Measurements from ENCODE around the gene PLEKHA1.

The PLEKHA1 gene

GRCh38 chr10:122422266-122422989, 47.9 kb downstream of the PLEKHA1 start:
- DNase-seq (ENCODE audit: low spot score): no peak

GRCh38 chr10:122424059-122424458, 49.6 kb downstream of the PLEKHA1 start:
- no peak for DNase-seq (ENCODE audit: low spot score)

- no peak for DNase-seq (ENCODE audit: low spot score)
These were observed 52.3 kb downstream of the PLEKHA1 start for GRCh38 chr10:122426829-122427228.

DNA sequence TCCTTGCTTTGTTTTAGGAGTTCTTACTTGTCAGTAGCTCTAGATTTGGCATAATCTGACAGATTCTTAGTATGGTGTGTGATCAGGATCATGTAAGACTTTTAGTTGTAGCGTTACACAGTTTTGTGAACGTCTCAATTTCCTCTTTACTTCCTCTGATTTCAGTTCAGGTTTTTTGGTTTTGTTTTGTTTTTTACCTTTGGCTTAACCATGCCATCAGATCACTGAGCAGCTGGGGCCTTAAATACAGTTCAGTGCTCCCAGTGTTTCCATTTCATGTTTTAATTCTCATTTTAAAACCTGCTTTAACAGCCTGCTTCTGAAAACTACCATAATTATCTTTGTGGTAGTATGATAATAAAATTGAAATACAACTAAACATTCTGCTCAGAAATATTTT, 52.8 kb downstream of the PLEKHA1 start:
- DNase-seq (ENCODE audit: low spot score): no peak

- peak; percentile 62 for DNase-seq (ENCODE audit: low spot score)
These were observed 60.8 kb downstream of the PLEKHA1 start for GRCh38 chr10:122435212-122435827.

DNA sequence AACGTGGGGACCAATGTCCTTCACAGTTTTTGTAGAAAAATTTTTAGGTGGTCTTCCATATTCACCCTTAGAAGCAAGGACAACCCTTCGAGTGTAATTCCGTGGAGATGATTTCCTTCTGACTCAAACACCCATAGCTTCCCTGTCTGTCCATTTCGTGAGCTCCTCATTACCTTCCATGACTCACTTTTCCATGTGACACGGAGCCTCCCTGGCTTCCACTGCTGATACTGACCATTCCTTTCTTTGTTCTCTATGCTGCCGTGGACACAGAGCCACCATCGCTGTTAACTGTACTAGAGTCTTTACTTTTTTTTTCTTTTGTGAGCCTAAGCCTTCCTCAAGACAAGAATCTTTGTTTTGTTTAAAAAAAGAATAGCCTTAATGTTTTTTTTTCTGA, 67.5 kb downstream of the PLEKHA1 start:
- DNase-seq (ENCODE audit: low spot score): peak; percentile 61

- no peak for DNase-seq (ENCODE audit: low spot score)
These were observed 71.0 kb downstream of the PLEKHA1 start for GRCh38 chr10:122445469-122445868.

DNA sequence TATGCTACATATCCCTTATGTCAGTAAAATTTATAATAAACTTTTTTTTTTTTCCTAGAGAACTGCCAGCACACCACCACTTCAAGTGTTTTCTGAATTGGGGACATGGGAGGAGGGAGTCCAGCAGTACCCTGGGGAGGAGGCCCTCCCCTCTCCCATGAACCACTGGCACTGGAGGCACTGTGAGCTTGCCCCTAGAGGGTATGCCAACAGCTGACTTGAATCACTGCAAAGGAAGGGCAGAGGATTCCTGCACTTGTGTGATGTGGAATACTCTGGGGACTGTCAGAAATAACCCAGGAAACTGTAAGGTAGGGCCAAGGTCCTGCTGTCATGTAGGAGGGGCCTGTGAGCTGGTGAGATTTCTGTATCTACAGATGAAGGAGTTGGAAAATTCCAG, 71.4 kb downstream of the PLEKHA1 start:
- no peak for DNase-seq (ENCODE audit: low spot score)

DNA sequence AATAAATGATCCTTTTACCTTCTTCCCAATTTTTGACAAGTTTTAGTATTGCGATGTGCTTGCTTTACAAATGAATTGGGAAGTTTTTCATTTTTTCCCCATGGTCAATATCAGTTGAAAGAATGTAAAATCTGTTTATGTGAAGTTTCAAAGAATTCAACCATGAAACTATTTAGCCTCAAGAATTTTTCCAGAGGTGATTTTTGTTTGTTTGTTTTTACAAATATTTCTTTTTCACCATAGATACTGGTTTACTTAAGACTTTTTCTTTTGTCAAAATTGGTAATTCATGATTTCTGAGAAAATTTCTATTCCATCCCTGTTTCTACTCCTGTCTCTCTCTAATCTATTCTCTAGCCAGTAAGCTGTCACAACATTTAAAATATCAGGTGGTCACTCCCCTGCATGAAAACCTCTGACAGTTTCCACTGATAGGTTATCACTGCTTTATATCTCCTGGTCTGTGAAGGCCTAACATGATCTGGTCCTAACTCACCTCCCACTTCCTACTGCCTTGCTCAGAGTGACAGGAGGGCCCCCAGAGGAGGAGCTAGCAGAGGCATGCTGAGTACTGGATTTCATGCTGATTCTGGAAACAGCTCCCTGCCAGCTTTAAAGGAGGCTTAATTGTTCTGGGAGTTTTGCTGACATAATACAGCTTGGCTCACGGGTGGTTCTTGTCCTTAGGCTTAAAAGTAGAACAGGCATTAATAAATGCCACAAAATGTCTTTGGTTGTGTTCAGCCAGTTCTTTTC, 72.3 kb downstream of the PLEKHA1 start:
- no peak for DNase-seq (ENCODE audit: low spot score)

DNA sequence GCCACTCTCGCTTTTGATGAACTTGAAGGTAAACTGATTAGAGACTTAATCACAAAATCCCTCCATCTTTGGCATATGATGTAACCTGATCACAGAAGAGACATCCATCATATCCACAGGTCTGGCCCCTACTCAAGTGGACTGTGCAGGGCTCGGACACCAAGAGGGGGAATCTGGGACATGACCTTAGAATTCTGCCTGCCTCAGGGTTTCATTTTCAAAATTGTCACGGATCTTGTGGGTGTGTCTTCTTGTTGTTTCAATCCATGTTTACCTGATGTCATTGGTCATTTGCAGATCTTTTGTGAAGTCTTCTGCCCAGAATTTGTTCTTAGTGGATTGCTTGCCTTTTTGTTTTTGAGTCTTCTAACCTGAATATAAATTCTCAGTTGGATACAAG, 74.1 kb downstream of the PLEKHA1 start:
- no peak for DNase-seq (ENCODE audit: low spot score)

DNA sequence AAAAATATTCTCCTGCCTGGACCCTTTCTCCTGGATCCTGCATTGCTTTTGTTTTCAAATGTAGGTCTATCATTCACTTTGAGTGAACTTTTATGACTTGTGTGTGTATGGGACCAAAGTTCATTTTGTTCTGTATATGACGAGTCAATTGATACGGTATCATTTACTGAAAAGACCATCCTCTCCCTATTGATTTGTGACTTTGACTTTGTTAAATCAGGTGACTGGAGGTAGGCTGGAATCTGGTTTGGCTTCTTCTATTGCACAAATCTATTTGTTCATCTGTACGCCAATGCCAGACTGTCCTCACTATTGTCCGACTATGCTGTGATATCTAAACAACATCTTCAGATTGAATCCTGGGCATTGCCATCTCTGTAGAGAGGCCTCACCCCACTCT, 74.6 kb downstream of the PLEKHA1 start:
- DNase-seq (ENCODE audit: low spot score): no peak

DNA sequence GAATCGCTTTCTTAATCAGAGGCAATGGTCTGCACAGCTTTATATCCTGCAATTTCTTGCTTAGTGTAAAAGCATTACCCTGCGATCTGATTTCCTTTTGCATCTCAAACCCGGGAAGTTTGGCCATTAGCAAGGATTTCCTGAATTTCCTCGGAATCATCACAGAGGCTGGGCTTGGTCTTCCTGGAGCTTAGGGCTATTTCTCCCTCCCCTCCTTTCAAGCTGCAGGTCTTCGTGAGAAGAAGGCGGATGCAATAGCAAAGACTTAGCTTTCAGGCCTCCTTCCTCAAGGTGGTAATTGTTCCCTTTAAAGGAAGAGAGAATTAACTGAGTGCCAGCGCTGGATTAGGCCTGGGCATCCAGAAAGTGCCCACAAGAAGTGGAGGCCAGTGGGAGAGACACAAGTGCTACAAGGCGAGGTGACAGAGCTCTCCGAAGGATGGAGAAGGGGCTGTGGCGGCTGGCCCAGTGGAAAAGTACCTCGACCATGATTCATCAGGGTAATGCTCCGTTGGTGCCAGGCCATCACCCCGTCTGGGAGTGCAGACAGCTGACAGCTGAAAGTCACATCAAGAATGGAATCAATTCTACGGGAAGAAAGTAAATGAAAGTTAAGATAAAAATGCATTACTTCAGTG, 76.0 kb downstream of the PLEKHA1 start:
- DNase-seq (ENCODE audit: low spot score): no peak

GRCh38 chr10:122454071-122454470, 79.6 kb downstream of the PLEKHA1 start:
- DNase-seq (ENCODE audit: low spot score): no peak

DNA sequence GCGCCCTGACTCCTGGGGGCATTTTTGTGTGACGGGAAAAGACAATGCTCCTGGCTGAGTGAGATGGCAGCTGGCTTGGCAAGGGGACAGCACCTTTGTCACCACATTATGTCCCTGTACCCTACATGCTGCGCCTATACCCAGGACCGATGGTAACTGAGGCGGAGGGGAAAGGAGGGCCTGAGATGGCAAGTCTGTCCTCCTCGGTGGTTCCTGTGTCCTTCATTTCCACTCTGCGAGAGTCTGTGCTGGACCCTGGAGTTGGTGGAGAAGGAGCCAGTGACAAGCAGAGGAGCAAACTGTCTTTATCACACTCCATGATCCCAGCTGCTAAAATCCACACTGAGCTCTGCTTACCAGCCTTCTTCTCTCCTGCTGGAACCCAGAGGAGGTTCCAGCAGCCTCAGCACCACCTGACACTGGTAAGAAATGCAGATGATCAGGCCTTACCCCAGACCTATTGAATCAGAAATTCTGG, 80.1 kb downstream of the PLEKHA1 start, which contains the start of gene ARMS2:
Gene ARMS2 (plus strand): TSS at position 51 of the 478 bp plus-strand sequence. CDS start 75 bp downstream, at position 126.
- no peak for DNase-seq (ENCODE audit: low spot score)

- no peak for DNase-seq (ENCODE audit: low spot score)
These were observed 81.0 kb downstream of the PLEKHA1 start for GRCh38 chr10:122455376-122456079.

DNA sequence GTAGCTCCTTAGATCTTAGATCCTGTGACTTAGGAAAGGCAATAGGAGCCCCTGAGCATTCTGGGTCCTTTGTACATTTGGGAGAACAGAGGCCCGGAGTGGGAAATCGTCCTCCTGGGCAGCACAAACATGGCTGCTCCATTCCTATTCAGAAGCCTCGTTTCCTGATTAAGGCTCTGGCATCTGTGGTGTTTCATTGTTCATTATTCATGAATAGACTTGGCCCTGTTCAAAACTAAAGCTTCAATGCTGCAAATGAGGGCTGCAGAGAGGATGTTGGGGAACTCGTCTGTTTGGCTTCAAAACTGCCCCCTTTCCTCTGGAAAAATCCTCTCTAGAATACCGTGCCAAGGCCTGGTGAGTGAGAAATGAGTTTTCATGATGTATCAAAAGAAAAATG, 83.4 kb downstream of the PLEKHA1 start:
- DNase-seq (ENCODE audit: low spot score): no peak

DNA sequence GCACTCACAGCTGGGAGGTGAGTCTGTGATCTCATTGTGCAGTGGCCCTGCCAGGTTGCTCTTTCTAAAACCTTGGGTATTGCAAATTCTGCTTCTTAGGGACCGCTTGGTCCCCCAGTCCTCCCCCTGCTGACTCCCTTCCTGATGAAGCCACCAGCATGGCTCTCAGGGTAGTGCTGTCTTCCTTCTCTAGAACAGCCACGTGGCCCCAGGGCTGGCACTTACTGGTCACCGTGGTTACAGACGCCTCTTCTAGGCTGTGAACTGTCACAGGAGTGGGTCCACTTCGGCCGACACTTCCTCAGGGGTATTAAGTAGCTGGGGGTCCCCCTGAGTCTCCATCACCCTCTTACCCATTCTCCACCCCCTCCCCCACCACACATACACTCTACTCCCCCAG, 84.2 kb downstream of the PLEKHA1 start:
- DNase-seq (ENCODE audit: low spot score): no peak

DNA sequence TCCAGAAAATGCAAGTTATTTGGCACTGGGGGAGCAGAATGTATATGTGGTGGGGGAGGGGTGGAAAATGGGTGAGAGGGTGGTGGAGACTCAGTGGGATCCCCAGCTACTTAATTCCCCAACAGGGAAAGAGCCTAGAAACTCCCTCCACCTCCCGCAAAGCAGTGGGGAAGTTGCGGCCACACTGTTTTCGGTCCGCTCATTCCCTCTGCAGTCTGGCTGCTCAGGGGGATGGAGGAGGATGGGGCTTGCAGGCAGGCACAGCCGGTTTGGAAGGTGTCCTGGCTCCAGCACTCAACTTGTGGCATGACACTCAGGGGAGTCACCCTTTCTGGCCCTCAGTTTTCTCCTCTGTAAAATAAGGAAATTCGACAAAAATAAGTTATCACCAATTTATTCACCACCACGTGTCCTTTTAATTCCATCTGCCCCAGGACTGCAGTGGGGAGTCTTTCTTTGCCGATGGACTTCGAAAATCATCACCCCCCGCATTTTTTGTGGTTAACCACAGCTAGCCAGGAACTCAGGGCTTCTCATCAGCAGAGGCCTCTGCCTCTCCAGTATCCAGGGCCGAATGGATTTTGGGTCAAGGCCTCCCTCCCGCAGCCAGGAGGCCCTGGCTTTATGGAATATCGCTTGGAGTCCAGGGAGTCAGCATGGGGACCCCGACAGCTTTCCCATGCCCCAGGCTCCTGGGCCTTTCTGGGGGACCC, 85.2 kb downstream of the PLEKHA1 start:
- no peak for DNase-seq (ENCODE audit: low spot score)

- DNase-seq (ENCODE audit: low spot score): no peak
These were observed 86.4 kb downstream of the PLEKHA1 start for GRCh38 chr10:122460891-122461293.

GRCh38 chr10:122461367-122461728, 86.8 kb downstream of the PLEKHA1 start, which contains the start of gene HTRA1:
Gene HTRA1 (plus strand): TSS chr10:122461553. CDS start chr10:122461653, 100 bp downstream.
- peak; percentile 46 for DNase-seq (ENCODE audit: low spot score)
